GM21737 (cell line): ENCODE results near the gene RIMS3.
"Not testable (repeated sequence)": the region's sequence is repeated elsewhere in the genome, so short reads cannot be mapped to it uniquely, and the experiment has no call there.

Experiments used
- ATAC-seq: cut with Tn5 transposase; IDR thresholded peaks from one replicate; pipeline ENCODE4 v1.9.1; 2021; ENCODE audit warnings: mild to moderate bottlenecking, moderate library complexity; ENCODE audit not compliant: unreplicated experiment

The RIMS3 gene

GRCh38 chr1:40633523-40633922, 32.0 kb downstream of the RIMS3 start:
- no peak for ATAC-seq

DNA sequence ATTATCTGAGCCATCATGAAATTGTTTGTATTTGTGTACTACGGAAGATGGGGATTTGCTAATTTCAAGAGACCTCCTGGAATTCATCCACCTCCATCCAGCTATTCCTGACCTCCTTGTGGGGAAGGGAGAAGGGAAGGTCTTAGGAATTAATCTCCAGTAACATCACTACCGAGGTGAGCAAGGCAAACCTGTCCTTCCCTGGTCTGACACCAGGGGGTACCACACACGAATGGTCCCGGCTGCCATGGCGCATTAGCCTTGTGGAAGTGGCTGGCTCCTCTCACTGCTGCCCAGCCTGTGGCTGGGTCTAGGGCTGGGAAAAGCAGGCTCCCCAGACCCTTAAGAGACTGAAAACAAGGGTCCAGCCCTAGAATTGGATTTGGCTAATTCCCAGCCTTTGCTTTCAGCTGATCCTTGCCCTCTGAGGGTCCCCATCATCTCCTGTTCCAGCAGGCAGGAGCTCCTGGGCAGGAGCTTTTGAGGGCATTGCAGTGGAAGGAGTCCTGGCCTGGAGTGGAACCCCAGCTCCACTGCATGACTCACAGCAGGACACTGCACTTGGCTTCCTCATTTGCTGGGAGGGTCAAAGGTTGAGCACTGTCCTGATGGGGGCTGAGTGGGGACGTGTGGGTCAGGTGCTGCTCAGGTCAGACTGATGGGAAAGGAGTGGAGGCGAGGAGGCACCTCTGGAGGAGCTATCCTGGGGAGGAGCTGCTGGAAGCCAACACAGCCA, 34.8 kb downstream of the RIMS3 start:
- no peak for ATAC-seq

DNA sequence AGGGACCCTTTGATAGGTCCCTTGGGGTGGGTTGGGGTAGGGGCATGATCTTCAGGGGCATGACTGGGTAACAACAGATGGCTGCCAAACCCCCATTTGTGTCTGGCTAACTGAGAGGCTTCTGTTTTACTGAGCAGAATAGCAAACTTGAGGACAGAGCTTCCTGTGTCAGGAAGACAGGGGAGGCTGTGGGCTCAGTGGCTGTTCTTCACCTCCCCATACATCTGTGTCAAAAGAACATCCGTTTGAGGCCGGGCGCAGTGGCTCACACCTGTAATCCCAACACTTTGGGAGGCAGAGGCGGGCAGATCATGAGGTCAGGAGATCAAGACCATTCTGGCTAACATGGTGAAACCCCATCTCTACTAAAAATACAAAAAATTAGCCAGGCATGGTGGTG, 35.9 kb downstream of the RIMS3 start:
- not testable (repeated sequence) for ATAC-seq

GRCh38 chr1:40628903-40629292, 36.6 kb downstream of the RIMS3 start:
- ATAC-seq: no peak

DNA sequence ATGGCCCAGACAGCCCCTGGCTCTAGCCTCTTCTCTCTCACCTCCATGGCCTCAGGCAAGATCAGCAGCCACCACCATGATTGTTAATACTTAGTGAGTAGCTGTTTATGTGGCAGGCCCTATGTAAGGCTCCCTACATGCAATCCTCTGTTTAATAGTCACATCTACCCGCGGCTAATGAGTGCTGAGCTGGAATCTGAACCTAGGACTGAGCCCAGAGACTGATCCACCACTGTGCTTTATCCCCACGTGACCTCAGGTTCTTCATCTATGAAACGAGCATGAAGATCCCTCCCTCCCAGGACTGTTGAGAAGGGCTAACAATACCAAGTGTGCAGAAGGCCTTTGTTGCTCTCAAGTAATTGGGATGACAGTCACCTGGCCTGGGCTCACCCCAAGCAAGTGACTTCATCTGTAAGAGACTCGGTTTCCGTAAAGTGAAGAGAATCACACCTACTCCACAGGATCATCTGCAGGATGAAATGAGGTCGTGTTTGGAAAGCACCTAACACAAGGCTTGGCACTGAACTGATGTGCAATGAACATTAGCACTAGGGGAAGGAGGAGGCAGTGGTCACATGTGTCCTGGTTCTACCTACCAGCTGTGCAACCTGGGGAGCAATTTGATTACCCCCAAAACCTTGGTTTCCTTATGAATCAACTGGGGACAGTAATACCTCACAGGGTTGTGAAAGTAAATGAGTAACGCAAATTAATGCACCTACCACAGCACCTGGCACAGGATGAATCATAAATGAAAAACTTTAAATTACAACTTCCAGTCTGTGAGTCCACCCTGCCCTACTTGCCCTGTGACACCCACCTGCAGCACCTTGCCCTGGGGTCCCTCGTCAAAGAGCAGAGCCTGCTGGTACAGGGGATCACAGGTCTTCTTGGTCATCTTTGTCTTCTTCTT, 37.2 kb downstream of the RIMS3 start:
- peak; percentile 68 for ATAC-seq

- ATAC-seq: no peak
Observed at GRCh38 chr1:40626383-40626770, 39.1 kb downstream of the RIMS3 start.

DNA sequence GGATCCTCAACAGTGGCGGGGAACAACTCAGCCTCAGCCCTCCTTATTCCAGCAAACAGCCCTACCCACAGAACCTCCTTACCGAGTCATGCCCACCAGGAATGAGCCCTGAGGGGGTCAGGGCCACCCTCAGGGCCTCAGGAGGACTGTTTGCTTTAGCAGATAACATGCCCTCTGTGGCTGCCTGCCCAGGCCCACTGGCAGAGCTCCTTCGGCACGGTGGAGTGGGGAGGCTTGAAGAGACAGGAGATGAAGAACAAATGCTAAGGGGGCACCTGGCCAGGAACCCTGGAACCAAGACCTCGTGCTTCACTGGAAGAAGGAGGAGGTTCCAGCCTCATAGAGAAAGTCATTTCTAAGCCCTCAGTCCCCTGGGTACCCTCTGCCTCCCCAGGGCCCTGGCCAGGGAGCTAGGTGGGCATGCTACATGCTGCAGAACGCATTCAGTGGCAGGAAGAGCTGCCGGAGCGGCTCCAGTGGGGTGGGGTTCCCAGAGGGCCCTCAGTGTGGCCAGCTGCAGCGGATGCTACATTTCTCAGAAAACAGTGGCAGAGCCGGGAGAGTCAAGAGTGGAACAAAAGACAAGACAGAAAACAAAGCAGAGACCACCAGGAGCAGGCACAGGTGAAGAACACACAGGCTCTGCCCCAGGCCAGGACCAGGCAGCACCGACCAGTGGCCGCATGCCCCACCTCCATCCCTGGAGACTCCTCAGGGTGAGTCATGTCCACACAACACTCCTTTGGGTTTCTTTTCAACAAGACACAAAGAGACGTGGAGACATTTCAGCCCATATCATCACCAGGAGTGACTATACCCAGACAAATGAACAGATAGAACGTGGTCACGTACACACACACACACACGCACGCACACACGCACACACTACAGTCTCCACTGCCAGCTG, 39.8 kb downstream of the RIMS3 start:
- ATAC-seq: no peak

DNA sequence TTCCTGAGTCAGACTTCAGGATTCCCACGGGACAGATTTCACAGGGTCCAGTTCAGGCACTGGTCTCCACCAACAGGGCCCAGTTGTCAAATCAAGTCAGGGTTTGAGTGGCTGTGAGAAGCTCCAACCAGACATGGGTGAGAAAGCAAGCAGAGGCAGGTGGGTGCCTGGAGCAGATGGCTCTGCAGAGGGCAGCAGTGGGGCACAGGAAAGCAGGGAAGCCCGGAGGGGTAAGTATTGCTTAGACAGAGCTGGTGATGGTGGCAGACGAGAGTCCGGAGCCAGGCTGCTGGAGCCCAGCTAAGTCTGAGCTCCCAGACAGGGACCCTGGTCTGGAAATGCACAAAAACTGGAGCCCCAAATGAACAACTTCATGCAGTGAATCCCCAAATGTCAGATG, 40.4 kb downstream of the RIMS3 start:
- no peak for ATAC-seq

- ATAC-seq: no peak
Observed at GRCh38 chr1:40622936-40623629, 42.4 kb downstream of the RIMS3 start.

GRCh38 chr1:40621821-40622450, 43.5 kb downstream of the RIMS3 start:
- no peak for ATAC-seq

DNA sequence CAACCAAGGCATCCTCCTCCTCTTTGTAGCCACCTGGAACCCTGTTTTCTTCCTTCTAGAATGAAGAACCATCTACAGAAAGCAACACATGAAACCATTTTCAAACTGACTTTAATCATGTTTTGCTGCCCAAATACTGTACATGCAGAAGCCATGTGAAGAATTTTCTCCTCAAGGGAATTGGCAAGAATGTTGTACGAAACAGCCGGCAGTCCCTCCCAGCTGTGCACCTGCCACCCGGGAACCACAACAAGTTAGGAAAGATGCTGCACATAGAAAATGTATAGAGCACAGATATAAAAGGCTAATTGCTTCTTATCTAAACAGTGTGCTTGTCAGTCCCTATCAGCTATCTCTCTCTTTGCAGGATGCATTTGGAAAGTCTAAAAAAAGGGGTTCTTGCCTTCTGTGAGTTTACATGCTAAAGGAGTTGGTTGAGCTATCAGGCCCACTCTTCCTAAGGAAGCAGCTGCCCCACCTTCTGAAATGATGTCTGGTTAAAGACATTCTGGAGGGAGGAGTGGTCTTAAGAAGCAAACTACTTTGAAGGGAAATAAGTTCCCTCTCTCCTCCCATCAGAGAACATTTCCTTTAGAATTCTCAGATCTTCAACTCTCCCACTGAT, 44.8 kb downstream of the RIMS3 start:
- no peak for ATAC-seq

DNA sequence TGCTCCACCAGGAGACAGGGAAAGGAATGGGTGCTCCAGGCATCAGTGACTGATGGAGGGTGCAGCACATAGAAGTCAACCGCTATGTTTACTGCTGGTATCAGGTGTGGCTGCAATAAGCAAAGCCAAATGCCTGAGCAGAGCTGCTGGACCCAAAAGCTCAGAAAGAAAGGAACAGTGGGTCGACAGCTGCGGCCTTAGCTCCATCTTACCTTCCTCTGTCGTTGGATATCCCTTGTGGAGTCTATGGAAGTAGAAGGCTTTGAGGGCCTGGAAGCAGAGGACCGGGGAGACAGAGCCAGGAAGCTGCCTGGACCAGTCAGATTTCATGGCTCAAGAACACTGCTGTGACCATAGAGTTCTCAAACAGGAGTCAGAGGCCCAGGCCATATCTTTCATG, 45.3 kb downstream of the RIMS3 start:
- ATAC-seq: no peak

- no peak for ATAC-seq
Observed at GRCh38 chr1:40618108-40618507, 47.4 kb downstream of the RIMS3 start.

GRCh38 chr1:40612345-40612831, 53.1 kb downstream of the RIMS3 start:
- ATAC-seq: no peak

- ATAC-seq: no peak
Observed at GRCh38 chr1:40610156-40610555, 55.3 kb downstream of the RIMS3 start.

DNA sequence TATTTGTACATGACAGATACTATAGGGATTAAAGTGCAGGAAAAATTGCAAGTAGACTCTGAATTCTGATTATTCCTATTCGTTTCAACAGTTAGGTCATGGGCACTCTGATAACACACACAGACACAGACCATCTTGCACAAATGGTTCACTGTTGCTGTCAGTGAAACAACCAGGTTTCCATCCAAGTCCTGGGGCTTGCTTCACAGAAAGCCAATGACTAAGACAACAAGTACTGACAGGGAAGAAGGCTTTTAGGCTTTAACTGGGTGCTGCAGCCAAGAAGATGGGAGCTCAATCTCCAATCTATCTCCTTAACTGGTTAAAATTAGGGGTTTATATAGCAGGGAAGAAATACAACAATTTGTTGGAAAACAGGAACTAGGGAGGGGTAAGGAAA, 57.6 kb downstream of the RIMS3 start:
- ATAC-seq: no peak

GRCh38 chr1:40606978-40607377, 58.5 kb downstream of the RIMS3 start:
- no peak for ATAC-seq

DNA sequence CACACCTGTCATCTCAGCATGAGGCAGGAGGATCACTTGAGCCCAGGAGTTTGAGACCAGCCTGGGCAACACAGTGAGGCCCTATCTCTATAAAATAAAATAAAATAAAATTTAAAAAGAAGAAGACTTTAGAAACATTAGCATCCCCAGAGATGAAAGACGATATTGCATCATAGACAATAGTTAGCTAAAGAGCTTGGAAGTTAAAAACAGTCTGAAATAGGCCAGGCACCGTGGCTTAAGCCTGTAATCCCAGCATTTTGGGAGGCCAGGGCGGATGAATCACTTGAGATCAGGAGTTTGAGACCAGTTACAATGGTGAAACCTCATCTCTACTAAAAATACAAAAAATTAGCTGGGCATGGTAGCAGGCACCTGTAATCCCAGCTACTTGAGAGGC, 59.3 kb downstream of the RIMS3 start:
- ATAC-seq: no peak

DNA sequence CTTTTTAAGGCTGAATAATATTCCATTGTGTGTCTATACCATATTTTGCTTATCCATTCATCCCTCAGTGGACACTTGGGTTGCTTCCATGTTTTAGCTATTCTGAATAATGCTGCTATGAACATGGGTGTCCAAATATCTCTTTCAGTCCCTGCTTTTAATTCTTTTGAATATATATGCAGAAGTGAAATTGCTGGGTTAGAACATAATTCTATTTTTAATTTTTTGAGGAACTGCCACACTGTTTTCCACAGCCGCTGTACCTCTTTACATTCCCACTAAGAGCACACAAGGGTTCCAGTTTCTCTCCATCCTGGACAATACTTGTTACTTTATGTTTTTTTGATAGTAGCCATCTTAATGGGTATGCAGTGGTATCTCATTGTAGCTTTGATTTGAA, 65.6 kb downstream of the RIMS3 start:
- no peak for ATAC-seq

DNA sequence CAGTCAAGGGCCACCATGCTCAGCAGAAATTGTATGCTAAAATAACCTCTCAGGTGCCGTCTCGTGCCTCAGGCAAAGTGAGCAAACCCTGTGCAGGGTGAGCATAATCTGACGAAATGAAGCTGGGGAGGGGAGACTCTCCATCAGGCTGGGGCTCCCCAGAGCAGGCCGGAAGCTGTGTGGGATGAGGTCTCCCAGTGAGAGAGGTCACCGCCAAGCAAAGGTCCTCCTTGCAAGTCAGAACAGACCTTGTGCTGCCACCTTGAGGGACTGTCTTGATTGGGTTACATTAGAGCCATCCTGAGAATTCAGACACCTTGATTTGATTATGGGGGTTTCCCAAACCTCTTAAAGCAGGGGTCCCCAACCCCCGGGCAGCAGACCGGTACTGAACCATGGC, 69.9 kb downstream of the RIMS3 start:
- ATAC-seq: no peak
